GM18907 (cell line): ENCODE data around the gene HDAC9.

Source experiments
- ATAC-seq: cut with Tn5 transposase; IDR thresholded peaks from one replicate; pipeline ENCODE4 v1.9.1; 2021; ENCODE audit warnings: mild to moderate bottlenecking, moderate library complexity; ENCODE audit not compliant: unreplicated experiment

The HDAC9 gene

DNA sequence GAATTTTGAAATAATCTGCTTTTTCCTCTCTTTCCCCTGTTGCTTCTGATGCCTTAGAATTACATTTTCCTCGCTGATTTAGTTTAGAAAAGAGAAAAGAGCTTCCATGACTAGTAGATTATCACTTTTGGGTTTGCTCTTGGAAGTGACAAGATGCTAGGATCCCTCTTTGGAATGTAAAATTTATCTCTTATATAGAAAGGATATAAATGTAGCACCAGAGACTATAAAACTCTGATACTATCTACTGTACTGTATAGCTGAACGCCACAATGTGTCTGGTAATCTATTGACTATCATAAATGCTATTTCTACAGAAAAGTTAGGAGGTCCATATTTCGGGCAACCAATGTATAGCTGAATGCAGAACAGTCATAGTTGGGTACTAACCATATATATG lies 1.1 kb upstream of the HDAC9 start:
- ATAC-seq: no peak

GRCh38 chr7:18494821-18495408 lies 634 bp upstream of the HDAC9 start:
- peak; percentile 38 for ATAC-seq

DNA sequence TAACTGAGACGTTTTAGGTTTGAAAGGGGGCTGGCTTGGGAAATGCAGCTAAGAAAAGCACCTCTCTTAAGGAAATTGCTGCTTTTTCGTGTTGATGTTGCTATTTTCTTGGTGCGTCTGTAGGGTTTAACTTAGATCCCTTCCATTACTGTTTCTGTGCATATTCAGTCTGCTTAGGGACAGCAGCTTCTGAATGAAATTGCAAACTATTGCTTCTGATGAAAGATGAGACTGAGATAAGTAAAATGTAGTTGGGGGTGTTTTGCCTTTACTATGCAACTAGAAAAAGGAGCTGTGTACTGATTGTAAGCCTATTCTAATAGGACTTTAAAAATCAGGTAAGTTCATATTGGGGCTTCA lies 772 bp downstream of the HDAC9 start:
- ATAC-seq: peak; percentile 6

- ATAC-seq: no peak
Measured at GRCh38 chr7:18497082-18497481, 1.5 kb downstream of the HDAC9 start.

GRCh38 chr7:18497800-18498199 lies 2.3 kb downstream of the HDAC9 start:
- ATAC-seq: no peak

DNA sequence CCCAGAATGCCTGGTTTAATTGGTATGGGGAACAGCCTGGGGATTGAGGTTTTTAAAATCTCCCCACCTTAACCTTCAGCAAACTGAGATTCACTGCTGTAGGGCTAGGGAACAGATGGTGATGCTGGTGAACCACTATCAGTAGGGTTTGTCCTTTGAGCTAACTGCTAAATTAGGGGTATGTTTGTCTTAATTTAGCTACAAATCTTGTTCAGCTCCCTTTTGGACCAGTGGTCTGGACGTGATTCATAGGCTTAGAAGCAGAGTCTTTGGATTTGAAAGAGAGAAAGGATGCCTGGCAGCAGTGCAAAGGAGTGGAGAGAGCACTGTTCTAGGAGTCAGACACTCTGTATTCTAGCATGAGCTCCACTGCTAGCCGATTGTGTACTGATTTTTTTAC lies 2.8 kb downstream of the HDAC9 start:
- ATAC-seq: no peak

DNA sequence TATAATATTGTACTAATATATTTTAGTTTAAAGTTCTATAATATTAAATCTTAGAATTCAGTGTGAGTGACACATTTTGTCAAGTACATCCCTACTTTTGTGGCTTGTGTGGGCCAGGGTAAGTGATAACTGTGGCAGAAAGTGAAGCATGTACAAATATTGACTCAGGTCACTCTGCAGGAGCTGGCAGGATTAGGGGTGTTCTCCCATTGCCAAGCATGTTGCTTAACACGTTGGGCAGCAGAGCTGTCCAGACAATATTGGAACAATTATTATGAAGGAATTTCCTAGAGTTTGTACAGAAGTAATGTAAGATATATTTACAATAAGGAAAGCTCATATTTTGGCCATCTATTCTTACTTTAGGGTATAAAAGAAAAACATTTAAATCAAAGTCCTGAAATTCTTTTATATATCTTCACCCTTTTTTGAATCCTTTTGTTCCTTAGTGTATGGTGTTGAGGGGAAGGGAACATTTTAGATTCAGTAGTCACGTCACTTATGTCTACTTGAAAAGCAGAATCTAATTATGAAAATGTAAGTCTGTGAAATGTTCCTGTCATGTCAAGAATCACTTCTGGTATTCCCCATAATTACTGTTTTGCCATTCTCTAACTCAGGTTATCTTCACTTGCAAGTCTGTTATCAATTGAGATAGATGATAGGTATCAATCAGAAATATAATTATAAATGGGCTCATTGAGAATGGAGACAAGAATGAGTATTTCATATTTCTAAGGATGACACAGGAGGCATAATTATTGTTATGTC lies 4.0 kb downstream of the HDAC9 start:
- no peak for ATAC-seq

- ATAC-seq: no peak
Measured at GRCh38 chr7:18503126-18503866, 7.7 kb downstream of the HDAC9 start.

- no peak for ATAC-seq
Measured at GRCh38 chr7:18504965-18505364, 9.4 kb downstream of the HDAC9 start.

GRCh38 chr7:18505870-18506460 lies 10.4 kb downstream of the HDAC9 start:
- ATAC-seq: peak; percentile 44

- peak; percentile 91 for ATAC-seq
Measured at GRCh38 chr7:18508443-18509427, 13.2 kb downstream of the HDAC9 start.

DNA sequence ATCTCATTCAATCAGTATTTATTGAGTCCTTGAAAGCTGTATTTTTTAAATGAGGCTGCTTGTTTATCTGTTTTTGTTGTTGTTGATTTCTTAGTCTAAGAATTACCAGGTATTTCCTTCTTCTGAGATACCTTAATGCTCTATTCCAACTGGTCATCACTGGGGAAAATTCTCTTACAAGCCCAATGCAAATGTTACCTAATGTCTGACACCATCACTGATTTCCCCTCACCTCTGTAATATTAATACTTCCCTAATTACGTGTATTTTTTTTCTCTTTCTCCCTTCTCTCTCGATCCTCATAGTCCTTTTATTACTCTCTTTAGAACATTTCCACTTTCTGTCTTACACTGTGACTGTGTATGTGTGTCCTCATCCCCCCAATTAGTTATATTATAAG lies 13.9 kb downstream of the HDAC9 start:
- ATAC-seq: peak; percentile 19

GRCh38 chr7:18511351-18512140 lies 16.0 kb downstream of the HDAC9 start:
- no peak for ATAC-seq

DNA sequence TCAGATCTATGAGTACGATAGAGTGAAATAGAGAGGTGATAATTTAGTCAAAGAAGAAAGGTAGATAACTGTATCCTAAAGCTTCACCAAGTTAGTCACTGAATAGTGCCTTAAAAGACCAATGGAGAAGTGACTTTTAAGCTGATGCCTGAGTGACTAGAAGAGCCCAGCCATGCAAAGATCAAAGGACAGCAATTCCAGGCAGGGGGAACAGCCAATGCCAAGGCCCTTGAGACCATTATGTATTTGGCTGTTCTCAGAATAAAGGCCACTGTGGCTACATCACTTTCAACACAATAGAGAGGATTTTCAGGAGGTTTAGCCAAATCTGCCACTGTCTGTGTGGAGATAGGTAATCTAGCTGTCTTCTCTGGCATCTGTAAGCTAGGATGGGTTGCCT lies 17.8 kb downstream of the HDAC9 start:
- no peak for ATAC-seq

DNA sequence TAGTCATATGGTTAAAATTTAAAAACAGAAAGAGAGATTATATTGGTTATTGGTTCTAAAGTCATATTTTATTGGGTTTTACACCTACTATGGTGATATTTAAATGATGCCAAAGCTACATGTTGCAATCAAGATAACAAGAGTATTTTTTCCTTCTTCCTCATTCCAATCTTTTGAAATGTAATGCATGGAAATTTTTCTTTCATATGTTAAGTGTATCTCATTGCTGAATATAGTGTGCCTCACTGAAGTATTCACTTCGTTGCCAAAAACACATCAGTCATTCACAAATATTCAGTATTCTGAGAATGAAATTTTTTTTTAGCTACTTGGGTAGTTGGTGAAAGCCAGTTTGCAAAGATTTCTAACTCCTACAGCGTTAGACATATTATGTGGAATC lies 19.5 kb downstream of the HDAC9 start:
- no peak for ATAC-seq

- ATAC-seq: no peak
Measured at GRCh38 chr7:18517646-18518045, 22.1 kb downstream of the HDAC9 start.

DNA sequence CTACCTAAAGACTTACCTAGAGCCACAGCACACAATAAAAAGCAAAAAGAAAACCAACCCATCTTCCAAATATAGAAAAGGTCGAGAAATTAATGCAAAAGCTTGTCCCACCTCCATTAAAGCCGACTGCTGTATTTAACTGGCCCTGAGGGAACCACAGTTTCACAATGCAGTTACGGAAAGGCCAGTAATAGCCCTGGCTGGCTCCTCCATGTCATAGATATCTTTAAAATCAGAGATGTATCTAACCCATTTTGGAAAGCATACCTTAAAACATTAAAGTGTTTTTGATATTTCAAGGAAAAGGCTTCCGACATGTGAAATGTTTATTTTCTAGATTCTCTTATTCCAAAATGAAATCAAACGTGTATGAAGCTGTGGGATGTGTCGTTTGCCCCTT lies 23.0 kb downstream of the HDAC9 start:
- ATAC-seq: no peak

DNA sequence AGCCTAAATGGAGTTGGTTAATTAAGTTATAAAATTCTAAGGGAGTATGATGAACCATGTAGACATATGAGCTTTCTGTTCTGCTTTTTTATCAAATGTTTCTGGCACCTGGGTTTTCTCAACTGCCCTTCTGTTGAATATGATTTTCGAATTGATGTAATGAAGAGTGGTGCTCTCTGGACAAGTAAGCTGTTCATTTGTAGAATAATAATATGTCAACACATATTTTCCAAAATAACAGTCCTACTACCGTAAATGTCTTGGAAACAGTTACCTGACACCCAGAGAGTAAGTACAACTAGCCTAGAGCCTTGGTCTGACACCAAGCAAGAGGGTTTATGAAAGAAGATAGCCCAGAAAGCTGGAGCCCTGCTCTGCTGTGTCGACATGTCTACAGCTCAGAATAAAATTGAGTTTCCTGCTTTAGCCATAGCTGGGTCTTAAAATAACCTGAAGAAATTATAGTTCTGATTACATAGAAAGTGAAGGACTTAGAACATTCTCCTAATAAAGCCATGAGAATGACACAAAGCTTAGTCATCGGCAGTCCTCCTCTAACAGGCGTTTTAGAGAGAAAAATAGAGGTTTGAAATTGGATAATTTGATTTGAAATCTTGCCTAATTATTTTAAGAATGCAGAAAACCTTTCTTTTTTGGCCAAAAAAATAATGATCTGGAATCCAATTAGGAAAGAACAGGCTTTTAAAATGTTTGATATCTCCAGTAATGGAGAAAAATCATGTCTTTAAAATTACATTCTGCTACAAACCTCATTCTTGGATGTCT lies 25.1 kb downstream of the HDAC9 start:
- ATAC-seq: peak; percentile 86

- no peak for ATAC-seq
Measured at GRCh38 chr7:18521236-18521589, 25.7 kb downstream of the HDAC9 start.
